Esophagus muscularis mucosa (tissue), 4 donors: ENCODE results near the gene BDH1. TPM values are rescaled to one million over a fixed set of nuclear protein-coding genes. Genes with fewer than 3 reads are reported as not detected.

Source experiments
- DNase-seq: peaks from one replicate; pipeline ENCODE4 v3.0.0-alpha.2; 2017; ENCODE audit errors: extremely low spot score
- H3K27ac ChIP-seq, 4 donors: fragments of 200-600 bp; sonication (generic); replicated peaks in 1 of 4; 1 replicate in 3 of 4; 2 replicates in 1 of 4; pipeline ENCODE4 v1.5.1; 2016 to 2019; ENCODE audit warnings: mild to moderate bottlenecking in 1 of 4
- H3K27me3 ChIP-seq, 4 donors: fragments of 200-600 bp; sonication (generic); one replicate each; pipeline versions ENCODE4 v1.5.1 to v1.6.0; 2016 to 2019
- H3K36me3 ChIP-seq, 4 donors: fragments of 200-600 bp; sonication (generic); one replicate each; pipeline ENCODE4 v1.5.1; 2016 to 2019
- H3K4me1 ChIP-seq, 4 donors: fragments of 200-600 bp; sonication (generic); one replicate each; pipeline ENCODE4 v1.5.1; 2016 to 2019
- H3K4me3 ChIP-seq, 4 donors: fragments of 200-600 bp; sonication (generic); 1 replicate in 2 of 4; 2 replicates in 2 of 4; pipeline ENCODE4 v1.5.1; 2016 to 2019; ENCODE audit warnings: mild to moderate bottlenecking in 4 of 4, moderate library complexity in 1 of 4
- H3K9me3 ChIP-seq, 4 donors: fragments of 200-600 bp; sonication (generic); 1 replicate in 3 of 4; 2 replicates in 1 of 4; pipeline ENCODE4 v1.5.1; 2016 to 2019
- EP300 ChIP-seq: sonication (generic); formaldehyde crosslinking; IDR thresholded peaks from one replicate; pipeline ENCODE4 v1.6.1; 2017; ENCODE audit warnings: antibody characterized with exemption
- POLR2A ChIP-seq: fragments of 450-650 bp; IDR thresholded peaks from one replicate; pipeline ENCODE4 v1.6.1; 2017; ENCODE audit warnings: antibody characterized with exemption, moderate library complexity, mild to moderate bottlenecking, low read depth
- POLR2AphosphoS5 ChIP-seq, 2 donors: sonication (generic); formaldehyde crosslinking; IDR thresholded peaks; one replicate each; pipeline ENCODE4 v1.6.1; 2017; ENCODE audit warnings: antibody characterized with exemption in 2 of 2
- WGBS: methylation state at CpG from one replicate; pipeline ENCODE4 v1.1.5; 2018; 5-methylcytosine and 5-hydroxymethylcytosine counted together
- intact Hi-C: fragments of 100-400 bp; cut with DNase I; formaldehyde crosslinking; loops from one replicate; pipeline ENCODE4 v1.15.1; 2023
- total RNA-seq, 4 donors: library from RNA; depleted of rRNA; stranded (reverse); fragments of >200 nt; gene quantifications; one replicate each; pipeline versions ENCODE4 v1.1.0 to v1.2.1, GENCODE V29; 2016
- TF ChIP-seq, protein P1 (sequence below), 3 experiments: fragments of 200-600 bp in 2 of 3; fragments of 450-650 bp in 1 of 3; sonication (generic) in 2 of 3; IDR thresholded peaks; one replicate each; pipeline ENCODE4 v1.5.1; 2017 to 2019; ENCODE audit warnings: antibody characterized with exemption in 3 of 3, mild to moderate bottlenecking in 2 of 3, moderate library complexity in 1 of 3

Gene BDH1
- total RNA-seq, 4 donors from 2014 or later = 9.1 to 18.7 (median 14.6) TPM

GRCh38 chr3:197516517-197516889 lies 39.3 kb downstream of the BDH1 start:
- no peak for DNase-seq
- Histone ChIP-seq H3K4me1 (no peaks in the 10 kb centered on the region), H3K36me3 (peaks cover 0 to 44% (median 13%) of the 10 kb centered on the region in 4 donors), H3K27me3 (no peaks in the 10 kb centered on the region), H3K4me3 (no peak overlapping the region), H3K27ac (no peak overlapping the region), H3K9me3 (no peaks in the 10 kb centered on the region)
- 89% methylated on average over 6 of the region's 6 CpGs for WGBS
- intact Hi-C loops = no loop called here
- TF ChIP-seq POLR2A (no peak), EP300 (no peak), POLR2AphosphoS5 (IDR thresholded peaks at IDR 0.05) (no peak)
- TF ChIP-seq, protein P1, sequence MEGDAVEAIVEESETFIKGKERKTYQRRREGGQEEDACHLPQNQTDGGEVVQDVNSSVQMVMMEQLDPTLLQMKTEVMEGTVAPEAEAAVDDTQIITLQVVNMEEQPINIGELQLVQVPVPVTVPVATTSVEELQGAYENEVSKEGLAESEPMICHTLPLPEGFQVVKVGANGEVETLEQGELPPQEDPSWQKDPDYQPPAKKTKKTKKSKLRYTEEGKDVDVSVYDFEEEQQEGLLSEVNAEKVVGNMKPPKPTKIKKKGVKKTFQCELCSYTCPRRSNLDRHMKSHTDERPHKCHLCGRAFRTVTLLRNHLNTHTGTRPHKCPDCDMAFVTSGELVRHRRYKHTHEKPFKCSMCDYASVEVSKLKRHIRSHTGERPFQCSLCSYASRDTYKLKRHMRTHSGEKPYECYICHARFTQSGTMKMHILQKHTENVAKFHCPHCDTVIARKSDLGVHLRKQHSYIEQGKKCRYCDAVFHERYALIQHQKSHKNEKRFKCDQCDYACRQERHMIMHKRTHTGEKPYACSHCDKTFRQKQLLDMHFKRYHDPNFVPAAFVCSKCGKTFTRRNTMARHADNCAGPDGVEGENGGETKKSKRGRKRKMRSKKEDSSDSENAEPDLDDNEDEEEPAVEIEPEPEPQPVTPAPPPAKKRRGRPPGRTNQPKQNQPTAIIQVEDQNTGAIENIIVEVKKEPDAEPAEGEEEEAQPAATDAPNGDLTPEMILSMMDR (IDR thresholded peaks at IDR 0.05) = no peak

- no peak for TF ChIP-seq POLR2A
- TF ChIP-seq, protein P1 (IDR thresholded peaks at IDR 0.05) = no peak
- TF ChIP-seq EP300 = no peak
- no peak for TF ChIP-seq POLR2AphosphoS5 (IDR thresholded peaks at IDR 0.05)
- H3K27ac ChIP-seq = no peak overlapping the region
- peaks cover 0 to 39% (median 10%) of the 10 kb centered on the region in 4 donors for H3K36me3 ChIP-seq
- no peaks in the 10 kb centered on the region for H3K27me3 ChIP-seq
- no peak for DNase-seq
- WGBS = 77% methylated on average over 5 of the region's 10 CpGs
- intact Hi-C loops = no loop called here
- H3K9me3 ChIP-seq = no peaks in the 10 kb centered on the region
- no peak overlapping the region for H3K4me3 ChIP-seq
- peaks cover 2 to 6% (median 5%) of the 10 kb centered on the region in 4 donors for H3K4me1 ChIP-seq
Observed at GRCh38 chr3:197514786-197515355, 40.9 kb downstream of the BDH1 start.

- Histone ChIP-seq H3K36me3 (peaks cover 0 to 36% (median 10%) of the 10 kb centered on the region in 4 donors), H3K9me3 (no peaks in the 10 kb centered on the region), H3K27me3 (no peaks in the 10 kb centered on the region), H3K4me3 (no peak overlapping the region), H3K27ac (no peak overlapping the region), H3K4me1 (peaks cover 7 to 13% (median 12%) of the 10 kb centered on the region in 4 donors)
- TF ChIP-seq POLR2AphosphoS5 (IDR thresholded peaks at IDR 0.05) (no peak), EP300 (no peak), POLR2A (no peak)
- TF ChIP-seq, protein P1 (IDR thresholded peaks at IDR 0.05) = no peak
- intact Hi-C loops = no loop called here
- DNase-seq = no peak
- WGBS = 93% methylated on average over 18 of the region's 18 CpGs
Observed at GRCh38 chr3:197513953-197514785, 41.6 kb downstream of the BDH1 start.

GRCh38 chr3:197512691-197513571 lies 42.8 kb downstream of the BDH1 start:
- DNase-seq = no peak
- no peak overlapping the region for H3K27ac ChIP-seq
- 89% methylated on average over 11 of the region's 19 CpGs for WGBS

More at GRCh38 chr3:197512691-197513571, 42.8 kb downstream of the BDH1 start:
- Histone ChIP-seq H3K9me3 (no peaks in the 10 kb centered on the region), H3K4me1 (peaks cover 7 to 13% (median 12%) of the 10 kb centered on the region in 4 donors), H3K36me3 (peaks cover 0 to 36% (median 10%) of the 10 kb centered on the region in 4 donors), H3K27me3 (no peaks in the 10 kb centered on the region), H3K4me3 (no peak overlapping the region)
- TF ChIP-seq POLR2A (no peak), POLR2AphosphoS5 (IDR thresholded peaks at IDR 0.05) (no peak), EP300 (no peak)
- TF ChIP-seq, protein P1 (IDR thresholded peaks at IDR 0.05) = no peak
- intact Hi-C loops = no loop called here
